ENCODE data around the gene RNASEL.

Gene RNASEL

GRCh38 chr1:182621906-182622305 is 32.9 kb upstream of the RNASEL start:
- DNase-seq (ENCODE audit: low read depth in 2 of 2): no peak

GRCh38 chr1:182620924-182621585 is 32.0 kb upstream of the RNASEL start:
- DNase-seq (ENCODE audit: low read depth in 2 of 2): no peak

GRCh38 chr1:182617734-182618351 is 28.8 kb upstream of the RNASEL start:
- DNase-seq (ENCODE audit: low read depth in 2 of 2): no peak

- no peak for DNase-seq (ENCODE audit: low read depth in 2 of 2)
These were observed 28.0 kb upstream of the RNASEL start for GRCh38 chr1:182617014-182617429.

- DNase-seq (ENCODE audit: low read depth in 2 of 2): peak; percentile 51 to 67
These were observed 27.3 kb upstream of the RNASEL start for GRCh38 chr1:182616130-182617013.

GRCh38 chr1:182615468-182616129 is 26.5 kb upstream of the RNASEL start:
- DNase-seq (ENCODE audit: low read depth in 2 of 2): no peak

GRCh38 chr1:182614796-182615454 is 25.9 kb upstream of the RNASEL start:
- peak; percentile 52 to 67 for DNase-seq (ENCODE audit: low read depth in 2 of 2)

GRCh38 chr1:182611787-182612186 is 22.7 kb upstream of the RNASEL start:
- DNase-seq (ENCODE audit: low read depth in 2 of 2): no peak

GRCh38 chr1:182611326-182611725 is 22.3 kb upstream of the RNASEL start:
- DNase-seq (ENCODE audit: low read depth in 2 of 2): no peak

- DNase-seq (ENCODE audit: low read depth in 2 of 2): no peak
These were observed 21.6 kb upstream of the RNASEL start for GRCh38 chr1:182610606-182611194.

GRCh38 chr1:182608845-182609610 is 20.0 kb upstream of the RNASEL start:
- no peak for DNase-seq (ENCODE audit: low read depth in 2 of 2)

- DNase-seq (ENCODE audit: low read depth in 2 of 2): no peak
These were observed 19.2 kb upstream of the RNASEL start for GRCh38 chr1:182608236-182608635.

- no peak for DNase-seq (ENCODE audit: low read depth in 2 of 2)
These were observed 18.5 kb upstream of the RNASEL start for GRCh38 chr1:182607566-182607965.

GRCh38 chr1:182604175-182605164 is 15.4 kb upstream of the RNASEL start, which contains the start of gene RGS16:
RGS16 (minus strand) TSS chr1:182604389; CDS start chr1:182604259, 130 bp downstream.
- DNase-seq (ENCODE audit: low read depth in 2 of 2): peak; percentile 91 to 94

GRCh38 chr1:182603646-182604174 is 14.7 kb upstream of the RNASEL start:
- DNase-seq (ENCODE audit: low read depth in 2 of 2): no peak

GRCh38 chr1:182602935-182603645 is 14.0 kb upstream of the RNASEL start:
- DNase-seq (ENCODE audit: low read depth in 2 of 2): no peak

GRCh38 chr1:182601913-182602312 is 12.9 kb upstream of the RNASEL start:
- no peak for DNase-seq (ENCODE audit: low read depth in 2 of 2)

- peak in 1 of 2 donors; percentile 66 for DNase-seq (ENCODE audit: low read depth in 2 of 2)
These were observed 12.3 kb upstream of the RNASEL start for GRCh38 chr1:182601416-182601786.
